ACHN (cell line): ENCODE data around the gene FGFRL1.
A peak's percentile ranks its signal among the peaks of the same experiment; 100 is the strongest.

Experiments
- DNase-seq: peaks from one replicate; pipeline ENCODE4 v3.0.0-alpha.2; 2015
- in situ Hi-C: cut with HindIII; loops from 2 replicates; pipeline ENCODE4 v1.10.0; 2017; ENCODE audit warnings: low sequenced_read_pairs, low pct_ligation_motif_present, low pct_unique_long_range_greater_than_20kb

Gene FGFRL1

GRCh38 chr4:1011022-1011665, at the start of gene FGFRL1:
Gene FGFRL1, plus strand, starts transcription at chr4:1011626. Its CDS starts 860 bp downstream, at chr4:1012486.
- in situ Hi-C loops, result no loop called here
- peak; percentile 86 for DNase-seq

GRCh38 chr4:962231-963208, 48.9 kb upstream of the FGFRL1 start:
- in situ Hi-C loops, result no loop called here
- DNase-seq, result no peak

- in situ Hi-C loops, result no loop called here
- DNase-seq, result no peak
Measured at GRCh38 chr4:963276-964225, 47.9 kb upstream of the FGFRL1 start.

GRCh38 chr4:964346-965025, 46.9 kb upstream of the FGFRL1 start:
- in situ Hi-C loops, result no loop called here
- DNase-seq, result no peak

GRCh38 chr4:965048-965765, 46.2 kb upstream of the FGFRL1 start:
- no peak for DNase-seq
- in situ Hi-C loops, result no loop called here

- DNase-seq, result no peak
- in situ Hi-C loops, result no loop called here
Measured at GRCh38 chr4:965766-966134, 45.7 kb upstream of the FGFRL1 start.

- in situ Hi-C loops, result no loop called here
- DNase-seq, result no peak
Measured at GRCh38 chr4:966266-967112, 44.9 kb upstream of the FGFRL1 start.

GRCh38 chr4:967113-968104, 44.0 kb upstream of the FGFRL1 start:
- DNase-seq, result no peak
- in situ Hi-C loops, result no loop called here

- no peak for DNase-seq
- in situ Hi-C loops, result no loop called here
Measured at GRCh38 chr4:968221-968620, 43.2 kb upstream of the FGFRL1 start.

GRCh38 chr4:968621-969394, 42.6 kb upstream of the FGFRL1 start:
- in situ Hi-C loops, result no loop called here
- DNase-seq, result no peak

GRCh38 chr4:970046-970745, 41.2 kb upstream of the FGFRL1 start:
- in situ Hi-C loops, result no loop called here
- DNase-seq, result no peak

- DNase-seq, result no peak
- in situ Hi-C loops, result no loop called here
Measured at GRCh38 chr4:970854-971520, 40.4 kb upstream of the FGFRL1 start.

GRCh38 chr4:971666-972500, 39.5 kb upstream of the FGFRL1 start:
- no peak for DNase-seq
- in situ Hi-C loops, result no loop called here
